Memory B cell (primary cell): ENCODE measurements around the gene RSPH6A.

Experiments used
- ATAC-seq: fragments of 150-1000 bp; cut with Tn5 transposase; 2 replicates; pipeline ENCODE4 v1.10.0; 2021; ENCODE audit warnings: low read depth, mild to moderate bottlenecking, moderate library complexity
- DNase-seq, 2 donors: peaks; one replicate each; pipeline ENCODE4 v3.0.0; 2022; ENCODE audit warnings: low spot score in 2 of 2
- H3K27ac Mint-ChIP-seq: one replicate; pipeline ENCODE4 v1.8.0; 2022; ENCODE audit warnings: mild to moderate bottlenecking, moderate library complexity, mixed read lengths
- H3K27me3 Mint-ChIP-seq: one replicate; pipeline ENCODE4 v1.8.0; 2022; ENCODE audit warnings: mixed read lengths
- H3K36me3 Mint-ChIP-seq: one replicate; pipeline ENCODE4 v1.8.0; 2022; ENCODE audit warnings: mild to moderate bottlenecking, mixed read lengths
- H3K4me1 Mint-ChIP-seq: one replicate; pipeline ENCODE4 v1.8.0; 2022; ENCODE audit warnings: mixed read lengths
- H3K4me3 Mint-ChIP-seq: one replicate; pipeline ENCODE4 v1.8.0; 2022; ENCODE audit warnings: mild to moderate bottlenecking, moderate library complexity, mixed read lengths
- H3K9me3 Mint-ChIP-seq: one replicate; pipeline ENCODE4 v1.8.0; 2022; ENCODE audit warnings: mixed read lengths

Gene RSPH6A

DNA sequence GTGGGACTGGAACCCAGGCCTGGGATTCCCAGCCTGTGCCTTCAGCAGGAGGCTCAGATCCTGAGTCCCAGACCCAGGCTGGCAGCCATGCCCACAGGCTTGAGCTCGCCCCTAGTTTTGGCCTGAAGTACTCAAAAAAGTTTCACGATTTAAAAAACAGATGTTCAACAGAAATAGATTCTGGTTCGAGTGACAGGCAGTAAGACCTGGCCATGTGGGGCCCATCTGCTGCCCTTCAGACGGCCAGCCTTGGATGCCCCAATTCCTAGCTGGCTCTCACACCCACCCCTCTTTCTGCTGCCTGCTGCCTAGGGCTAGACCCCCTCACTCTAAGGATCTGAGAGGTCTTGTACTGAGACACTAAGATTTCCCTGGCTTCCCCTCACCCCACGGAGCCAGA lies 30.0 kb downstream of the RSPH6A start:
- Mint-ChIP-seq H3K27me3 (peaks cover 5% of the 10 kb centered on the region), H3K4me3 (no peak overlapping the region), H3K9me3 (no peaks in the 10 kb centered on the region), H3K27ac (no peak overlapping the region), H3K36me3 (peaks cover 25% of the 10 kb centered on the region), H3K4me1 (peaks cover 12% of the 10 kb centered on the region)
- no peak for ATAC-seq
- no peak for DNase-seq

DNA sequence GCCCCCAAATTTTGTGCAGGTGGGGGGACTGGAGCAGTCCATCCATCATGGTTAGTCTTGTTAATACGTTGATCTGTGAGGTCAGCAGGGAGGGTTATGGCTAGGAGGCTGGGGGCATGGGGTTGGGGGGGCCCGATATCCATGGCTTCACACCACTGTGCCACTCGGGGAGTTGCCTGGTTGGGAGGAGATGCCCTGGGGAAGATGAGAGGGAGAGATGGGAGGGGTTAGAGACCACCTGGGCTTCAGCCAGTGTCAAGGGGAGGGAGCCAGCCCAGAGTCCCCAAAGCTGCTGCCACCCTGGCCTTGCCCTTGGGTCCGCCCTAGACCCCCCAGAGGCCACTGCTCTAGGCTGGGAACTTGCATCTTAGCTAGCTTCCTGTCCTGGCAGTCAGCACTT lies 31.0 kb downstream of the RSPH6A start:
- ATAC-seq (no peak), DNase-seq (no peak)
- Mint-ChIP-seq H3K27me3 (peaks cover 13% of the 10 kb centered on the region), H3K9me3 (no peaks in the 10 kb centered on the region), H3K36me3 (peaks cover 24% of the 10 kb centered on the region), H3K4me1 (peaks cover 21% of the 10 kb centered on the region), H3K4me3 (no peak overlapping the region), H3K27ac (no peak overlapping the region)

DNA sequence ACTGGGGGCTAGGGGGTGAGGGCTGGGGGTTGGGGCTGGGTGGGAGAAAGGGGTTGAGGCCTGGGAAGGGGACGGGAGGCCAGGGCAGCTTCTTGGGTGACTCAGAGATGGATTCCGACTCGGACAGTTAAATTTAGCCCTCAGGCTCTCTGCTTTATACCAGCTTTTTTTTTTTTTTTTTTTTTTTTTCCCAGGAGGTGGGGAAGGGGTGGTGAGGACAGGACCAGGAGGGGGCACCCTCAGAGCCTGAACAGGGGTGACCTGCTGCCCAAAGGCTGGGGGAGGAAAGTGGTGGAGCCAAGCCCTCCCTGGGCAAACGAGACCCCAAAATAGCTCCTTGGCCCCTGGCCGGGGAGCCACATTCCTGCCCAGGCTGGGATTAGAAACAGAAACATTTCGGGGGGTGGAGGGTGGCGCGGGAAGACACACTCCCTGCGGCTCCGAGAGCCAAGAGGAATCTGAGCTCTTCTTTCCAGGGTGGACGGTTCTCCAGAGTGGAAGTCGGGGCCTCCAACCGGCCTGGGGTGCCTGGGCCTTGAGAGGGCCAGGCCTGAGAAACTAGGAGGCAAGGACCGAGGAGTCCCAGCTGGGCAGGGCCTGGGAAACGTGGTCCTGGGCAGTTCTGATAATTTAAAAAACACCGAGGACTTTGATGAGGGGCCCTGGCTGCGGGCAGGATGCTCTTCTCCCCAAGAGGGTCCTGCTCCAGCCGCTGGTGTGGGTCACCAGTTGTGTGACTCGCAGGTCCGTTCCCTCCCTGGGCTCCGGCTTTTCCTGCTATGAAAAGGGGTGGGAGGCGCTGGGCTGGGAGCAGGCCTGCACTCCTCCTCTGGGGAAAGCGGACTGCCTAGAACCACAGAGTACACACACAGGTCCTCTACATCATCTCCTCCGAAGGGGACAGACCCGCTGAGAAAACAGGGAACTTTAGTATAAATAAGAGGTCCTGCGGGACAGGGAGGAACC lies 32.0 kb downstream of the RSPH6A start:
- Mint-ChIP-seq H3K27ac (no peak overlapping the region), H3K4me3 (no peak overlapping the region), H3K36me3 (peaks cover 18% of the 10 kb centered on the region), H3K9me3 (no peaks in the 10 kb centered on the region), H3K4me1 (peaks cover 23% of the 10 kb centered on the region), H3K27me3 (peaks cover 14% of the 10 kb centered on the region)
- DNase-seq (no peak), ATAC-seq (no peak)

DNA sequence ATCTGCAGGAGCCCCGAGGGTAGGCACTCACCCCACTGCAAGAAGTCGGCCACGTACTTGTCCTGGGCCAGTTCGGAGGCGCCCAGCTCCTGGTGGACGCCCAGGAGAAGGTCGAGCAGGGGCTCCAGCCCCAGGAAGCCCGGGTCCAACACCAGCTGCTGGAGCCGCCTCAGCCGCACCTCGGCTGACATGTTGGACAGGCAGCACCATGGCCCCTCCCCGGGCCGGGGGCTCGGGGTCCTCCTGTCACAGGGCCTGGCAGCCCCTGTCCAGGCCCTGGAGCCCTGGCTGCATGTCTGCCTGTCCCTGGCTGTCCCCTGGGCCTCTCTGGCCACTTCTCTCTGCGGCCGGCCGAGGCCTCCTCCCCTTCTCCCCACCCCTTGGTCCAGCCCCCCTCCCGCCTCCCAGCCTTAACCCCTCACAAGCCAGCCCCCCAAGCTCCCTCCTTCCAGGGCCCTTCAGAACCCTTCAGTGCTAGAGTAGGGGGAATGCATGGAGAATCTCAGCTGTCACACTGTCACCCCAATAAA lies 32.9 kb downstream of the RSPH6A start, which contains the start of gene DMPK:
DMPK (minus strand) TSS at position 329 of the 530 bp plus-strand sequence; CDS start at position 191, 138 bp downstream.
- Mint-ChIP-seq H3K27ac (no peak within 1 kb of the TSS), H3K9me3 (no peaks in the 10 kb centered on the region), H3K27me3 (peaks cover 14% of the 10 kb centered on the region)

DNA sequence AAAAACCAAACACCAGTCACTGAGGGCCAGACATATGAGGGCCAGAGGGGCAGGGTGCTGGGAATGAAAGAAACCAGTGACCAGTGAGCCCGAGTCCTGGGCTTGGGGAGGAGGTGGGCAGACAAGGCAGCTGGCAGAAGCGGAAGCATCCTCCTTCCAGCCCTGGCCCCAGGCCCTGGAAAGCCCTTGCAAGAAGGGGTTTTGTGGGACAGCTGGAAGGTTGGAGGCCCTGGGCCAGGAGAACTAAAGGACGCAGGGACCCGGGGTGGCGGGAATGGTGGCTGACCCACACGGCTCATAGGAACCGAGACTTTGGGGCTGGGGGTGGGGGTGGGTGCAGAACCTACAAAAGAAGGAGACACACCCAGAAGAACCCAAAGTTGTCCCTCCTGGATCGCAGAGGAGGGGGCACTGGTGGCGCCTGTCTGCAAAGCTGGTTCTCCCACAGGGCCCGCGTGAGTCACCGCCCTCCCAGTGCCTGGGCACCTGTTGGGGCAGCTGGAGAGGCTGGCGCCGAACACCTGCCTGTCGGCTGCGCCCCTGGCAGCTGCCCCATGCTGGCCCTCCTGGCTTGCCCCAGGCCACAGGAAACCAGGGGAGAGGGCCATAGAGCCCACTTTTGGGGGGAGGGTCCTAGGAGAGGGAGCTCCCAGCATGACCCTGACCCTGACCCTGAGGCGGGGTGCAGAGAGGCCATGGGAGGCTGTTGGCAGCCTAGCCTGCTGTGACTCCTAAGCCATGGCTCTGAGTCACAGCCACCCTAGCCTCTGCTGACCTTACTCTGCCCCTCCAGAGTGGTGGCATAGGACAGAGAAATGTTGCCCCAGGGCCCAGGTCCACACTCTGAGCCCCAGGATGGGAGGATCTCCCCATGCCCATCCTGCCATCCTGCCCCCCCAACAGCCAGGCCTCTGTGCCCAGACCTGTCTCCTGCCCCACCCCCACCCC lies 33.6 kb downstream of the RSPH6A start:
- peaks cover 14% of the 10 kb centered on the region for H3K27me3 Mint-ChIP-seq
- no peak for ATAC-seq

More for the DNA sequence above, 32.9 kb downstream of the RSPH6A start, which contains the start of gene DMPK:
- ATAC-seq (no peak), DNase-seq (no peak)
- Mint-ChIP-seq H3K4me1 (peaks cover 21% of the 10 kb centered on the region), H3K36me3 (peaks cover 15% of the 10 kb centered on the region), H3K4me3 (no peak within 1 kb of the TSS)

DNA sequence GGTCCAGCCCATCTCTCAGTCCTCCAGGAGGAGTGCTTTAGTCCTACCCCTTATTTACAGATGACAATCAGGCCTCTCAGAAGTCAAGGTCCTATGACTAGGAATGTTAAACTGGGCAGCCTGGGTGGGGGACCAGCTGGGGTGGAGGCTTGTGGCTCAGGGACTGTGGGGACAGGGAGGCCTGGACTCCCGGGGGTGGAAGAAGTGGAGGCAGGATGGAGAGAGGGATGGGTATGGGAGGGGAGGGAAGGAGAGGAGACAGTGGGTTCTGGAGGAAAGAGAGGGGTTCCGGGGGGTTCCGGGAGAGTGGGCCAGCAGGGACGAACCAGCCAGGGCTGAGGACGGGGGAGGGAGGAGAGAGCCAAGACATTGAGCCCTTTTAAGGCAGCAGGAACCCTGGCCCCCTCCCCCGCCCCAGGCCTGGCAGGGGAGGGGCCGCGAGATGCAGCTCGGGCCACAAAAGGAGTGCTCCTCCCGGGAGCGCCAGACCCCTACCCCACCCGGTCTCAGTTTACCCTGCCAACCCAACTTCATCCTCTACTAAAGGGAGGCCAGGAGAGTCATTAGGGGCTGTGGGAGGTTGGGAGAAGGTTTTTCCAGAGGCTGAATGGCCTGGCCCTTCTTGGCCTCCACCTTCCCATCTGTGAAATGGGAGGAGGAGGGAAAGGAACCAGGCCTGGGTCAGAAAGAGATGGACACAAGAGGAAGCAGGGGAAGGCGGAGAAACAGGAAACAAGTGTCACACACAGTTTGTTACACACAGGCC lies 34.5 kb downstream of the RSPH6A start:
- Mint-ChIP-seq H3K4me3 (no peak overlapping the region), H3K36me3 (peaks cover 13% of the 10 kb centered on the region), H3K9me3 (no peaks in the 10 kb centered on the region), H3K27me3 (peaks cover 14% of the 10 kb centered on the region), H3K4me1 (peaks cover 21% of the 10 kb centered on the region), H3K27ac (no peak overlapping the region)
- DNase-seq (no peak), ATAC-seq (no peak)

More for the DNA sequence above, 33.6 kb downstream of the RSPH6A start:
- no peak for DNase-seq
- peaks cover 16% of the 10 kb centered on the region for H3K36me3 Mint-ChIP-seq
- no peaks in the 10 kb centered on the region for H3K9me3 Mint-ChIP-seq
- H3K4me1 Mint-ChIP-seq = peaks cover 21% of the 10 kb centered on the region
- no peak overlapping the region for H3K4me3 Mint-ChIP-seq
- H3K27ac Mint-ChIP-seq = no peak overlapping the region

DNA sequence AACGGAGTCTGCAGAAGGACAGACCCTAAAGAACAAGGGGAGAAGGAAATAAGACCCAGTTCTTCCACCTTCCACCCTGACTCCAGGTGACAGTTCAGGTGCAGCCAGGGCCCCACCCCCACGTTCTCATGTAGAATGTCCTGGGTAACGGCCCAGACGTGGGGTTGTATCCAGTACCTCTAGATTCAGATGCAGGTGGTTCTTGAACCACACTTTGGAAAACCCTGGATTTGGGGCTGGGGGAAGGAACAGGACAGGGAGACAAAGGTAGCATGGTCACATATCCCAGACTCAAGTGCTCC lies 35.0 kb downstream of the RSPH6A start:
- H3K27ac Mint-ChIP-seq = no peak overlapping the region
- H3K9me3 Mint-ChIP-seq = no peaks in the 10 kb centered on the region
- ATAC-seq = no peak
- H3K4me3 Mint-ChIP-seq = no peak overlapping the region
- peaks cover 14% of the 10 kb centered on the region for H3K27me3 Mint-ChIP-seq
- peaks cover 13% of the 10 kb centered on the region for H3K36me3 Mint-ChIP-seq
- no peak for DNase-seq
- peaks cover 21% of the 10 kb centered on the region for H3K4me1 Mint-ChIP-seq

DNA sequence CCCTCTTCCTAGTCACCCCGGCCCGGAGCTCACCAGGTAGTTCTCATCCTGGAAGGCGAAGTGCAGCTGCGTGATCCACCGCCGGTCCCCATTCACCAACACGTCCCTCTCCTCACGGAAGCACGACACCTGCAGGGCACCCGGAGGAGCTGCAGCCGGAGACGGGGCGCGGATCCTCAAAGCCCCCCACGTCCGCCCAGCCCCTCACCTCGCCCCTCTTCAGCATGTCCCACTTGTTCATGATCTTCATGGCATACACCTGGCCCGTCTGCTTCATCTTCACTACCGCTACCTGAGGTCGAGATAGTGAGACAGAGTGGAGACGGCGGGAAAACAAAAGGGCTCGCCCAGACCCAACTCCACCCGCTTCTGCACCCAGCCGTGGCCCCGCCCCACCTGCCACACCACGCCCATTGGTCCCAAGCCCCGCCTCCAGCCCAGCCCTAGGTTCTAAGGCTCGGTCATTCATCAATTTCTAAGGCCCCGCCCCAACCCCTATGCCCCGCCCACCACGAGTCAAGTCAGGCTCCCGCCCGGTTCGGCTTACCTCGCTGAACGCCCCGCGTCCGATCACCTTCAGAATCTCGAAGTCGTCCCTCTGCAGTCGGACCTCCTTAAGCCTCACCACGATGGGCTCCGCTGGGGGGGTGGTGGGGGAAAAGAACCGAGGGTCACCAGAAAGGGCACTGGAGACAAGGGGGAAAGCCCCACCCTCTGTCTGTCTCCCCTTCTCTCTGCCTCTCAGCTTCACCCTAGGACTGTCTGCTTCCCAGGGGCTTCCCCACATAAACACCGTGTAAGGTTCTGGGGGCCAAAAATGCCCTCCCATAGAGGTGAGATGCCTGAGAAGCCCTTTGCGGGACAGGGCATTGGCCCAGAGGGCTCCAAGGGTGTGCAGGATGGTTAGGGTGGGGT lies 35.6 kb downstream of the RSPH6A start:
- ATAC-seq (peak; percentile 97), DNase-seq (peak; percentile 87 to 90)
- Mint-ChIP-seq H3K27ac (peak overlapping the region; percentile 10), H3K9me3 (no peaks in the 10 kb centered on the region), H3K4me1 (peaks cover 21% of the 10 kb centered on the region), H3K4me3 (peak overlapping the region; percentile 72), H3K36me3 (peaks cover 13% of the 10 kb centered on the region), H3K27me3 (peaks cover 14% of the 10 kb centered on the region)

DNA sequence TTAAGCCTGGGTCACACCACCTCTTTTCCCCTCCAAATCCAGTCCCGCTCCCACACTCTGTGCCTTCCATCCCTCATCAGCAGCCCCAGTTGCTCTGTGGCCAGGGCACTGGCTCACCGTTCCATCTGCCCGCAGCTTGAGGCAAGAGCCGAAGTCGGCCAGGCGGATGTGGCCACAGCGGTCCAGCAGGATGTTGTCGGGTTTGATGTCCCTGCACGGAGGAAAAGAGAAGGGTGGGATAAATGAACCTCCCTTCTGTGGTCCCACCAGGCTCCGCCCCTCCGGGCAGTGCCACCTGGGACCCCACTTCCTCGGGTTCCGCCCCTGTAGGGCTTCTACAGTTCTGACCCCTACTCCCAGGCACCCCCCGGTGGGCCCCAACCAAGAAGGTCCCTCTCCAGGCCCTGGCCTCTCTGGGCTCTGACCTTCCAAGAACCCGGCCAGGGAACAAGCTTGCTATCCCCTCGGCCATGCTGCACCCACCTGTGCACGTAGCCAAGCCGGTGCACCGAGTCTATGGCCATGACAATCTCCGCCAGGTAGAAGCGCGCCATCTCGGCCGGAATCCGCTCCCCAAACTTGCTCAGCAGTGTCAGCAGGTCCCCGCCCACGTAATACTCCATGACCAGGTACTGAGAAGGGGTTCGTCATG lies 37.0 kb downstream of the RSPH6A start:
- Mint-ChIP-seq H3K4me1 (peaks cover 21% of the 10 kb centered on the region), H3K9me3 (no peaks in the 10 kb centered on the region), H3K4me3 (no peak overlapping the region), H3K27me3 (peaks cover 14% of the 10 kb centered on the region), H3K27ac (no peak overlapping the region), H3K36me3 (peaks cover 13% of the 10 kb centered on the region)
- no peak for DNase-seq
- ATAC-seq = no peak

DNA sequence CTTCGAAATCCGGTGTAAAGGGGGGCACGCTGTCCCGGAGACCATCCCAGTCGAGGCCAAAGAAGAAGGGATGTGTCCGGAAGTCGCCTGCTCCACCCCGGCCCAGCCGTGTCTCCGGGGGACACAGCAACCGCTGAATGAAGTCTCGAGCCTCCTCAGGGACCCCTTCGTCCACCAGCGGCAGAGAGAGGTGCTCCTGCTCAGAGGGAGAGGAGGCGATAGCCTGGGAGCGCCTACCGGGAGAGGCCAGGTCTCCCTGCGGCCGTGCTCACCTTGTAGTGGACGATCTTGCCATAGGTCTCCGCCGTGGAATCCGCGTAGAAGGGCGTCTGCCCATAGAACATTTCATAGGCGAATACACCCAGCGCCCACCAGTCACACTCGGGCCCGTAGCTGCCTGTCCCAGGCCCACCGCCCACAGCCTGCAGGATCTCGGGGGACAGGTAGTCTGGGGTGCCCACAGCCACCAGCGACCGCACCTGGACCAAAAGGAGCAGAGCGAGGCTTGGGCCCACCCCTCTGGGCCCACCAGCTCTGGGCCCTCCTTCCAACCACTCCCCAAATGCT lies 37.6 kb downstream of the RSPH6A start:
- Mint-ChIP-seq H3K27ac (no peak overlapping the region), H3K9me3 (no peaks in the 10 kb centered on the region), H3K36me3 (peaks cover 13% of the 10 kb centered on the region), H3K27me3 (peaks cover 14% of the 10 kb centered on the region), H3K4me3 (no peak overlapping the region), H3K4me1 (peaks cover 22% of the 10 kb centered on the region)
- ATAC-seq (no peak), DNase-seq (no peak)

DNA sequence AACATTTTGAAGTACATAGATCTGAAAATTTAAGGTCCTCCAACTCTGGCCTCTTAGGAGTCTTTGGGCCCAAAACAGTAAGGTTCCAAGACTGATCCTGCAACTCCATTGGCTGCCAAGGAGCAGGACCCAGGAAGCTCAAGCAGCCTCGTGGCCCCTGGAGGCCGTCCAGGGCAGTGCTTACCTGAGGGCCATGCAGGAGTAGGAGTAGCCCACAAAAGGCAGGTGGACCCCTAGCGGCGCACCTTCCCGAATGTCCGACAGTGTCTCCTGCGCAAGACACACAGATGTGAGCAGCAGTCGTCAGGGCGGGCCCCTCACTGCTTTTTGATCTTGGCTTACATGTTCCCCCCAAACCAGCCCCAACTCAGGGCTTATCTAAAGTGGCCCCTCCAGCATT lies 40.3 kb downstream of the RSPH6A start:
- Mint-ChIP-seq H3K27me3 (peaks cover 6% of the 10 kb centered on the region), H3K27ac (no peak overlapping the region), H3K4me1 (peaks cover 21% of the 10 kb centered on the region), H3K9me3 (no peaks in the 10 kb centered on the region), H3K36me3 (peaks cover 13% of the 10 kb centered on the region), H3K4me3 (no peak overlapping the region)
- no peak for DNase-seq
- ATAC-seq = no peak

DNA sequence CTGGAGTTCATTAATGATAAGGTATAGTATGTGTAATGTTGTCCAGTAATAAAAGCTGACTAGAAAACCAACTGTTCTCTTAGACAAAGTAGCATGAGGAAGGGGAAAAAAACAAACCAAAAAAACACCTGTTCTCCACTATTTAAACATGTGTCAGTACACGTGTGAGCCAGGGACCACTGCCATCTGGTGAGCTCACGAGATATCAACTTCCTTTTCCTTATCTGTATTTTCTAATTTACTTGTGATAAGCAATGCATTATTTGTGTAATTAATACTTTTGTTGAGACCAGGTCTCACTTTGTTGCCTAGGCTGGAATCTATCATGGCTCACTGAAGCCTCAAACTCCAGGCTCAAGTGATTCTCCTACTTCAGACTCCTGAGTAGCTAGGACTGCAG lies 41.7 kb downstream of the RSPH6A start:
- H3K27ac Mint-ChIP-seq = no peak overlapping the region
- no peaks in the 10 kb centered on the region for H3K9me3 Mint-ChIP-seq
- ATAC-seq (no peak), DNase-seq (no peak)
- H3K27me3 Mint-ChIP-seq = no peaks in the 10 kb centered on the region
- H3K4me3 Mint-ChIP-seq = no peak overlapping the region
- peaks cover 7% of the 10 kb centered on the region for H3K36me3 Mint-ChIP-seq
- peaks cover 16% of the 10 kb centered on the region for H3K4me1 Mint-ChIP-seq
